HEK293 (cell line): ENCODE data around the gene PRTFDC1.

Experiments used
- CTCF ChIP-seq: fragments of 450-650 bp; formaldehyde crosslinking; IDR thresholded peaks from 2 replicates; pipeline ENCODE4 v1.5.1; 2016; ENCODE audit warnings: missing biosample characterization, missing genetic modification characterization
- ELK4 ChIP-seq: IDR thresholded peaks from 2 replicates; pipeline ENCODE4 v1.6.1; 2011; ENCODE audit warnings: mild to moderate bottlenecking, low read depth, low read length, borderline replicate concordance
- GLIS2 ChIP-seq: fragments of 450-650 bp; formaldehyde crosslinking; IDR thresholded peaks from 2 replicates; pipeline ENCODE4 v1.5.1; 2016; ENCODE audit warnings: missing biosample characterization, missing genetic modification characterization
- PATZ1 ChIP-seq: fragments of 450-650 bp; formaldehyde crosslinking; IDR thresholded peaks from 2 replicates; pipeline ENCODE4 v1.5.1; 2016; ENCODE audit warnings: missing biosample characterization, missing genetic modification characterization
- YY1 ChIP-seq: fragments of 450-650 bp; formaldehyde crosslinking; IDR thresholded peaks from 2 replicates; pipeline ENCODE4 v1.5.1; 2018; ENCODE audit warnings: missing biosample characterization, missing genetic modification characterization
- ZBTB48 ChIP-seq: fragments of 450-650 bp; formaldehyde crosslinking; IDR thresholded peaks from 2 replicates; pipeline ENCODE4 v1.5.1; 2016; ENCODE audit warnings: missing biosample characterization, missing genetic modification characterization
- ZBTB7A ChIP-seq: fragments of 450-650 bp; formaldehyde crosslinking; IDR thresholded peaks from 2 replicates; pipeline ENCODE4 v1.5.1; 2016; ENCODE audit warnings: low read depth, missing biosample characterization, missing genetic modification characterization
- ZNF311 ChIP-seq: fragments of 450-650 bp; formaldehyde crosslinking; IDR thresholded peaks from 2 replicates; pipeline ENCODE4 v1.5.1; 2017; ENCODE audit warnings: missing biosample characterization, missing genetic modification characterization, borderline replicate concordance
- ZNF423 ChIP-seq: fragments of 450-650 bp; formaldehyde crosslinking; IDR thresholded peaks from 2 replicates; pipeline ENCODE4 v1.5.1; 2016; ENCODE audit warnings: missing biosample characterization, missing genetic modification characterization
- ZNF514 ChIP-seq: fragments of 450-650 bp; formaldehyde crosslinking; IDR thresholded peaks from 2 replicates; pipeline ENCODE4 v1.5.1; 2016; ENCODE audit warnings: missing biosample characterization, missing genetic modification characterization
- ZNF704 ChIP-seq: fragments of 450-650 bp; formaldehyde crosslinking; IDR thresholded peaks from 2 replicates; pipeline ENCODE4 v1.5.1; 2016; ENCODE audit warnings: missing biosample characterization, missing genetic modification characterization

GRCh38 chr10:24884793-24885192 is 67.6 kb downstream of the PRTFDC1 start:
- no peak for TF ChIP-seq YY1 (tag by site-specific recombination)
- TF ChIP-seq ZNF423 (tag by site-specific recombination) = no peak
- TF ChIP-seq CTCF = no peak
- no peak for TF ChIP-seq PATZ1 (tag by site-specific recombination)
- TF ChIP-seq GLIS2 (tag by site-specific recombination) = no peak
- TF ChIP-seq ZNF311 (tag by site-specific recombination) = no peak
- no peak for TF ChIP-seq ZNF704
- TF ChIP-seq ZBTB48 = no peak
- TF ChIP-seq ELK4 = no peak
- no peak for TF ChIP-seq ZBTB7A (tag by site-specific recombination)
- TF ChIP-seq ZNF514 = no peak
